GM21717 (cell line): ENCODE results near the gene DCDC2C.

Source experiments
- ATAC-seq: cut with Tn5 transposase; IDR thresholded peaks from one replicate; pipeline ENCODE4 v1.9.1; 2021; ENCODE audit warnings: mild to moderate bottlenecking, moderate library complexity; ENCODE audit not compliant: unreplicated experiment

DCDC2C gene

DNA sequence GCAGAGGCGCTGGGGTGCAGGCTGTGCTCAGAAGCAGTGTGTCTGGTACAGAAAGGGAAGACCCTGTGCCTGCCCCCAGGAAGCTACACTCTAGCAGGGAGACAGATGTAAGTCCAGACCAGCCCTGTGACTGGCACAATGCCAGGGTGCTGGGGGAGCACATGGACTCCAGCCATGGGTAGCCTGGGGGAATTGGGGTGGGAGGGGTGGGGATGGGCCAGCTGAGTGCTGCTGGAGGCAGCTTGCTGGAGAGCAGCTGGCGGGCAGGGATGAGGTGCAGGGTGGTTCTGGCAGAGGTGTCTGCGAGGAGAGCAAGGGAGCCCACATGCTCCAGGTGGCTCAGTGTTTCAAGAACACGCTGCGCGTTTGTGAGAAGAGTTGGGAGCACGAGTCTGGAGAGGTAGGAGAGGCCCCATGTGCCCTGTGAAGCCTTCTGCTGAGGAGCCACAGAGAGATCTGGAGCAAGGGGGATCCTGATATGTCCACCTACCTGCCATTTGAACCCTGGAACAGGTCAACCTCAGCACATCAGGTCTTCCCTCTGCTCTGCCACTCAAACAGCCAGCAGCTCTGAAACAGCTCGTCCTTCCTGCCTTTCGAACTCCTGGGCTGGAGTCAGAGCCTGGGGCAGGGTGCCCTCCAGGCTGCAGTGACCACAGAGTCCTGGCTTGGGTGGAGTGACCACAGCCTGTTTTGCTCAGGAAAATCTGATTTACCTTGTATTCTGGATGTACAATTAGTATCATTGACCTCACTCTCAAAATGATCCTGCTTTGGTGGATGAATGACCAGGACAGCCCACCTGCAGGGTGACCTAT lies 30.3 kb upstream of the DCDC2C start:
- no peak for ATAC-seq

- no peak for ATAC-seq
These were observed 29.1 kb upstream of the DCDC2C start for GRCh38 chr2:3674066-3674845.

DNA sequence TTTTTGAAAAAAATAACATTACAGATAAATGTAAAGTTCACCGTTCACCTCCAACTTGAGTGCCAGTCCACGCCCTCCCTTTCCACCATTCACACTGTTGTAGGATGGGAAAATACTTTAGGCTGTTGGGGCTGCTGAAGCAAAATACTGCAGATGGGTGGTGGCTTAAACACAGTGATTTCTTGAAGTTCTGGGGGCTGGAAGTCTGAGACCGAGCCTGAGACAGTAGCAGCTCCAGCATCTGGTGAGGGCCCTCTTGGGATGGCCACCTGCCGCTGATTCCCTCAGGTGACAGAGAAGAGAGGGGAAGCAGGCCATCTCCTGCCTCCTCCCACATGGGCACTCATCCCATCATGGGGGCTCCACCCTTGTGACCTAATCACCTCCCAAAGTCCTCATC lies 27.7 kb upstream of the DCDC2C start:
- no peak for ATAC-seq

- no peak for ATAC-seq
These were observed 25.9 kb upstream of the DCDC2C start for GRCh38 chr2:3677436-3677835.

GRCh38 chr2:3678212-3678611 lies 25.2 kb upstream of the DCDC2C start:
- no peak for ATAC-seq

DNA sequence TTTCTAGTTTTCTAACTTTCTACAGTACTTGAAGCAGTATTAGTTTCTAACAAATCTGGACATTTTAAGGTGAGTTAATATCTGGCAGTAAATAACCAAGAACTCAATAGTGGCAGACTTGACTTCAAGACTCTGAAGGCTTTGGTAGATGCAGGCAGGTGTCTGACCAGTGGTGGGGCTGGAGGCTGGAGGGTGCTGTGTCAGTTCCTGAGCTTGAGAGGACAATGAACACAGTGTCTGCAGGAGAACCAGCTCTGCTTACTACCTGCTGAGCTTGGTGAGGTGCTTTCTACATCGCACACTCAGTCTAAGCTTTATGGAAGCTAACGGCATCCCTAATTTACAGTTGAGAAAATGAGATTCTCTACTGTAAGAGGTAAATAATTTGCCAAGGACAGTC lies 24.2 kb upstream of the DCDC2C start:
- no peak for ATAC-seq

- no peak for ATAC-seq
These were observed 23.6 kb upstream of the DCDC2C start for GRCh38 chr2:3679616-3680393.

GRCh38 chr2:3680548-3681345 lies 22.6 kb upstream of the DCDC2C start:
- no peak for ATAC-seq

DNA sequence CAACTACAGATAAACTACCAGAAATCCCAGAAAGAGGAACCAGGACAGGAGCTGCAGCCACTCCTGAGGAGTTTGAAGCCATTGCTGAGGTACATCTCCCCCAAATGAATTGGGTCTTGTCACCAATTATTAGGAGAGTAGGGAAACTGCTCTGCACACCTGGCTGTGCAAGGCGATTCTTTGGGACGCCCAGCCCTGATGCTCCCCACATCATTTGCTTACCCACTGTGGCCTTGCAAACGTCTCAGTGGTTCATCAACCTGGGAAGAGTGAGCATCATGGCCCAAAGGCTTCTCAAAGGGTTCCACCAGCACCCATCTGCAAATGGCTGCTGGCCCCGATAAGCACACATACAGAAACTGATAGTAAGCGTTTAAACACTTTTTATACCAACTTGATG lies 21.8 kb upstream of the DCDC2C start:
- no peak for ATAC-seq

- no peak for ATAC-seq
These were observed 20.6 kb upstream of the DCDC2C start for GRCh38 chr2:3682811-3683210.

DNA sequence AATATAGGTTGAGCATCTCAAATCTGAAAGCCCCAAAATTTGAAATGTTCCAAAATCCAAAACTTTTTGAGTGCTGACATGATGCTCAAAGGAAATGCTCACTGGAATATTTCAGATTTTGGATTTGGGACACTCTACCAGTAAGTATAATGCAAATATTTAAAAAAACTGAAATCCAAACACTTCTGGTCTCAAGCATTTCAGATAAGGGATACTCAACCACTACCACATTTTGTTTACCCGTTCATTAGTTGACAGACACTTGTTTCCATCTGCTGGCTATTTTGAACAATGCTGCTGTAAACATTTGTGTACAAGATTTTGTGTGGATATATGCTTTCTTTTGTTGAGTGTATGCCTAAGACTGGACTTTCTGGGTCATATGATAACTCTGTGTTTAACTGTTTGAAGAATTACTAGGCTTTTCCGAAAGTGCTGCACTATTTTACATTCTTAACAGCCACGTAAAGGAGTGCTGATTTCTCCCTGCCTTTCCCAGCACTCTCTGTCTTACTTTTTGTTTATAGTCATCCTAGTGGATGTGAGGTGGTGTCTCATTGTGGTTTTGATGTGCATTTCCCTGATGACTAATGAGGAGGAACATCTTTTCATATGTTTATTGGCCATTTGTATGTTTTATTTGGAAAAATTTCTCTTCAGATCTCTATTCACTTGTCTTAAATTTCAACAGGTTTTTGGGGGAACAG lies 19.5 kb upstream of the DCDC2C start:
- ATAC-seq, result no peak

DNA sequence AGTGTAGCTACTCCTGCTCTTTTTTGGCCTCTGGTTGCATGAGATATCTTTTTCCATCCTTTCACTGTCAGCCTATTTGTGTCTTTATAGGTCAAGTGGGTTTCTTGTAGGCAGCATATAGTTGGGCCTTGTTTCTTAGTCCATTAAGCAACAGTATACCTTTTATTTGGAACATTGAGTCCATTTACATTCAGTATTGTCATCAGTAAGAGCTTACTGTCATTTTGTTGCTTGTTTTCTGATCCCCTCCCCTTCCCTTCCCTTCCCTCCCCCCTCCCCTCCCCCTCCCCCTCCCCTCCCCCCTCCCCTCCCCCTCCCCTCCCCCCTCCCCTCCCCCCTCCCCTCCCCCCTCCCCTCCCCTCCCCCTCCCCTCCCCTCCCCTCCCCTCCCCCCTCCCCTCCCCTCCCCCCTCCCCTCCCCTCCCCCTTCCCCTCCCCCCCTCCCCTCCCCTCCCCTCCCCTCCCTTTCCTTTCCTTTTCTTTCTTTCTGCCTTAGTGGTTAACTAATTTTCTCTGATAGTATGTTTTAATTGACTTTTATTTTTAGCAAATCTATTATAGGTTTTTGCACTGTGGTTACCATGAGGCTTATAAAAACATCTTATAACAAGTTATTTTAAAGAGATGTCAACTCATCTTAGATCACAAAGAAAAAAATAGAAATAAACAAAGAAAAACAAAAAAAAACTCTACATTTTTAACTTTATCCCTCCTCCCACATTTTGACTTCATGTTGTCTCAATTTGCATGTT lies 13.2 kb upstream of the DCDC2C start:
- no peak for ATAC-seq

DNA sequence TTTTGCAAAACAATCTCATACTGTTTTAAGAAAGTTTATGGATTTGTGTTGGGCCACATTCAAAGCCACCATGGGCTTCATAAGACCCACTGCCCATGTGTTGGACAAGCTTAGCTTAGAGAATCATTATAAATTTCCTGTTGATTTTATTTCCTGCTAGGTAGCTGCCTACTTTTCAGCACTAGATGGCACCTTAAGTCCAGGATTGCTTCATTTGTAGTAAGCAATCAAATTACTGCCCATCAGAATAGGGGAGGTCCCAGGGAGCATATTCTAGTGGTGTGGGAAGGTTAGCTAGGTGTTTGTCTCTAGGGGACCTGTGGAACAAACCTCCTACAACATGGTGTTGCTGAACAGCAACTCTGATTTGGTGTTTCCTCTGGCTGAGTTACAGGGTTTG lies 11.0 kb upstream of the DCDC2C start:
- ATAC-seq, result no peak

DNA sequence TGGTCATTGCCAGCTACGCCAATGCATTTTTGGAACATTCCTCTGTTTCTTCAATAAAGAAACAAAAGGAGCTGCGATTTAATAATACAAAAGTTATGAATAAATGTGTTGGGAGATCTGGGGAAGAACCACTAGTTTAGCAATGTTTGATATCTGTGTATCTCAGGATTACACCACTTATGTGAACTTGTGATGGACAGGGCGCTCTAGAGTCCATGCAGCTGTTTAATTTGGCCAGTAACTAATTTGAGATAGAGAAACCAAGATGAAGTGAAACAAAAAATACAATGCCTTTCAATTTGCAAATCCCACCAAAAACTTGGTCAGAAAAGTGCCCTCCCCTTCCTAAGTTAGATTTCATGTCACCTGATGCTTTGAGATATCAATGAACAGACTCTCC lies 6.8 kb upstream of the DCDC2C start:
- no peak for ATAC-seq

GRCh38 chr2:3701071-3701470 lies 2.3 kb upstream of the DCDC2C start:
- ATAC-seq, result no peak

GRCh38 chr2:3703757-3704355 lies 481 bp downstream of the DCDC2C start:
- no peak for ATAC-seq

- no peak for ATAC-seq
These were observed 1.3 kb downstream of the DCDC2C start for GRCh38 chr2:3704692-3705091.

GRCh38 chr2:3705782-3706181 lies 2.4 kb downstream of the DCDC2C start:
- ATAC-seq, result no peak

- no peak for ATAC-seq
These were observed 3.5 kb downstream of the DCDC2C start for GRCh38 chr2:3706892-3707291.
